ENCODE data around the gene DOCK1. TPM values are rescaled to one million over a fixed set of nuclear protein-coding genes. Genes with fewer than 3 reads are reported as not detected.

The DOCK1 gene
- polyA plus RNA-seq, 1 of the 3 experiments (the other 2 are of a cell fraction) = 15.5 TPM

- no peak for TF ChIP-seq ZBTB33 (IDR thresholded peaks at IDR 0.05; ENCODE audit: borderline replicate concordance, low read depth)
- no peak for TF ChIP-seq PBX3 (IDR thresholded peaks at IDR 0.05)
- no peak for TF ChIP-seq TEAD4 (IDR thresholded peaks at IDR 0.05; ENCODE audit: borderline replicate concordance, insufficient read depth)
- TF ChIP-seq FOXM1 (IDR thresholded peaks at IDR 0.05; ENCODE audit: low read depth) = no peak
These were observed 142.6 kb downstream of the DOCK1 start (continued) for GRCh38 chr10:127047878-127048238.

- POLR2A ChIA-PET = no interaction called here
- 65% methylated on average over 6 of the region's 6 CpGs for WGBS (ENCODE audit: low lambda C conversion rate)
- no peak overlapping the region for H3K4me2 ChIP-seq
These were observed 143.4 kb downstream of the DOCK1 start for GRCh38 chr10:127048630-127049029.

More at GRCh38 chr10:127048630-127049029, 143.4 kb downstream of the DOCK1 start:
- Histone ChIP-seq H3K9me2 (no peaks in the 10 kb centered on the region), H3K27me3 (ENCODE audit: insufficient read depth) (no peaks in the 10 kb centered on the region), H3K4me1 (ENCODE audit: control insufficient read depth in 1 of 2, insufficient read depth in 2 of 2, low read depth in 1 of 2, low read length in 1 of 2) (peaks cover 2 to 6% of the 10 kb centered on the region in 2 experiments; a peak in 2 of 4 replicates), H3K4me3 (ENCODE audit: low read depth in 2 of 2, low read length in 1 of 2) (no peak overlapping the region), H3K36me3 (replicated peaks in 1 of 2; ENCODE audit: control insufficient read depth in 1 of 2, insufficient read depth in 2 of 2, low read length in 1 of 2) (peaks cover 17 to 30% of the 10 kb centered on the region in 2 experiments), H3K27ac (ENCODE audit: low read depth in 2 of 2, low read length in 1 of 2) (0 out of 4 replicates have a peak overlapping the region, but pooled peaks of 1 of the 2 experiments have one; percentile 0), H4K20me1 (ENCODE audit: insufficient read depth) (no peaks in the 10 kb centered on the region), H3F3A (replicated peaks; ENCODE audit: insufficient read depth) (peaks cover 23% of the 10 kb centered on the region), H3K9ac (no peak overlapping the region), H2AFZ (ENCODE audit: low read depth) (no peak overlapping the region), H3K79me2 (ENCODE audit: insufficient read depth) (no peaks in the 10 kb centered on the region; the same call in 1 of the 2 replicates), H3K9me3 (no peaks in the 10 kb centered on the region)
- no peak for DNase-seq
- CTCF ChIA-PET = no interaction called here
- TF ChIP-seq RXRA (IDR thresholded peaks at IDR 0.05; ENCODE audit: borderline replicate concordance, low read depth) = no peak
- no peak for TF ChIP-seq IRF3 (IDR thresholded peaks at IDR 0.05; ENCODE audit: low read depth, low read length)
- no peak for TF ChIP-seq SIN3A (IDR thresholded peaks at IDR 0.05; ENCODE audit: borderline replicate concordance, low read depth, low read length)
- TF ChIP-seq REST (IDR thresholded peaks at IDR 0.05; ENCODE audit: low read depth, low read length) = peak; percentile 39; the same call in 1 of the 2 replicates
- TF ChIP-seq RCOR1 (IDR thresholded peaks at IDR 0.05; ENCODE audit: low read length) = no peak
- TF ChIP-seq TEAD4 (IDR thresholded peaks at IDR 0.05; ENCODE audit: borderline replicate concordance, insufficient read depth) = no peak
- no peak for TF ChIP-seq MXI1 (IDR thresholded peaks at IDR 0.05; ENCODE audit: low read depth, low read length)
- no peak for TF ChIP-seq POLR2AphosphoS5 (IDR thresholded peaks at IDR 0.05; ENCODE audit: low read depth, low read length)
- peak; percentile 32 for TF ChIP-seq PBX3 (IDR thresholded peaks at IDR 0.05)
- no peak for TF ChIP-seq TAF1 (IDR thresholded peaks at IDR 0.05; ENCODE audit: borderline replicate concordance, low read depth, low read length)
- TF ChIP-seq JUND (IDR thresholded peaks at IDR 0.05) = no peak; the same call in 1 of the 2 replicates
- TF ChIP-seq MEF2A (IDR thresholded peaks at IDR 0.05; ENCODE audit: borderline replicate concordance, low read depth) = no peak
- TF ChIP-seq ELF1 (IDR thresholded peaks at IDR 0.05) = no peak
- TF ChIP-seq USF2 (IDR thresholded peaks at IDR 0.05; ENCODE audit: borderline replicate concordance, low read depth, low read length) = no peak
- TF ChIP-seq TCF12 (IDR thresholded peaks at IDR 0.05) = peak; percentile 88
- peak; percentile 28; the same call in 1 of the 2 replicates for TF ChIP-seq NFIC (IDR thresholded peaks at IDR 0.05; ENCODE audit: borderline replicate concordance)
- TF ChIP-seq CHD2 (IDR thresholded peaks at IDR 0.05; ENCODE audit: low read length, partially characterized antibody) = no peak

Measured in SK-N-SH (cell line).